Activated CD4-positive, alpha-beta T cell treated with anti-CD3 and anti-CD28 coated beads for 24 hours (primary cell): ENCODE data around the gene MICU1.
"Not testable (repeated sequence)": the region's sequence is repeated elsewhere in the genome, so short reads cannot be mapped to it uniquely, and the experiment has no call there.

Experiments
- DNase-seq, 2 donors: peaks; one replicate each; pipeline ENCODE4 v3.0.0-alpha.2; 2020; ENCODE audit warnings: low read depth in 2 of 2

Gene MICU1

GRCh38 chr10:72557362-72557761 lies 68.5 kb downstream of the MICU1 start:
- DNase-seq, result no peak

- no peak for DNase-seq
These were observed 73.0 kb downstream of the MICU1 start for GRCh38 chr10:72552857-72553256.

GRCh38 chr10:72550239-72550638 lies 75.6 kb downstream of the MICU1 start:
- no peak for DNase-seq

- no peak for DNase-seq
These were observed 80.3 kb downstream of the MICU1 start for GRCh38 chr10:72545546-72545945.

GRCh38 chr10:72543855-72544254 lies 82.0 kb downstream of the MICU1 start:
- not testable (repeated sequence) for DNase-seq

GRCh38 chr10:72542396-72542815 lies 83.5 kb downstream of the MICU1 start:
- DNase-seq, result no peak

GRCh38 chr10:72541337-72541736 lies 84.5 kb downstream of the MICU1 start:
- DNase-seq, result no peak

GRCh38 chr10:72540193-72540807 lies 85.6 kb downstream of the MICU1 start:
- DNase-seq, result no peak

- DNase-seq, result no peak
These were observed 86.7 kb downstream of the MICU1 start for GRCh38 chr10:72539137-72539536.

- no peak for DNase-seq
These were observed 100.2 kb downstream of the MICU1 start for GRCh38 chr10:72525689-72526088.

- no peak for DNase-seq
These were observed 100.6 kb downstream of the MICU1 start for GRCh38 chr10:72525277-72525676.

GRCh38 chr10:72524489-72524888 lies 101.4 kb downstream of the MICU1 start:
- DNase-seq, result no peak

- no peak for DNase-seq
These were observed 101.9 kb downstream of the MICU1 start for GRCh38 chr10:72523932-72524396.

- DNase-seq, result no peak
These were observed 102.8 kb downstream of the MICU1 start for GRCh38 chr10:72523062-72523461.

- DNase-seq, result no peak
These were observed 108.6 kb downstream of the MICU1 start for GRCh38 chr10:72517244-72517643.

- DNase-seq, result no peak
These were observed 110.4 kb downstream of the MICU1 start for GRCh38 chr10:72515455-72515854.

- DNase-seq, result no peak
These were observed 112.0 kb downstream of the MICU1 start for GRCh38 chr10:72513910-72514309.

GRCh38 chr10:72511459-72511858 lies 114.4 kb downstream of the MICU1 start:
- DNase-seq, result no peak

- DNase-seq, result no peak
These were observed 115.9 kb downstream of the MICU1 start for GRCh38 chr10:72509941-72510340.

GRCh38 chr10:72509206-72509799 lies 116.6 kb downstream of the MICU1 start:
- no peak for DNase-seq

- DNase-seq, result no peak
These were observed 117.8 kb downstream of the MICU1 start for GRCh38 chr10:72508033-72508432.

- DNase-seq, result no peak
These were observed 119.4 kb downstream of the MICU1 start for GRCh38 chr10:72506474-72506873.

- no peak for DNase-seq
These were observed 120.4 kb downstream of the MICU1 start for GRCh38 chr10:72505435-72505834.
